Hepatocyte (in vitro differentiated cells): ENCODE measurements around the gene MRGPRF. TPM values are rescaled to one million over a fixed set of nuclear protein-coding genes. Genes with fewer than 3 reads are reported as not detected.

ENCODE experiments used
- DNase-seq: peaks from one replicate; pipeline ENCODE4 v3.0.0-alpha.2; 2016; ENCODE audit warnings: low spot score
- H2AFZ ChIP-seq: fragments of 200-600 bp; sonication (generic); 2 replicates; pipeline ENCODE4 v1.6.0; 2016; ENCODE audit warnings: antibody characterized with exemption, mild to moderate bottlenecking
- H3K27ac ChIP-seq: fragments of 200-600 bp; sonication (generic); 2 replicates; pipeline ENCODE4 v1.5.1; 2016; ENCODE audit warnings: mild to moderate bottlenecking
- H3K27me3 ChIP-seq: fragments of 200-600 bp; sonication (generic); 2 replicates; pipeline ENCODE4 v1.6.1; 2016
- H3K36me3 ChIP-seq: fragments of 200-600 bp; sonication (generic); replicated peaks from 2 replicates; pipeline ENCODE4 v1.5.1; 2016; ENCODE audit warnings: low read depth; ENCODE audit not compliant: insufficient read depth
- H3K4me1 ChIP-seq: fragments of 200-600 bp; sonication (generic); 2 replicates; pipeline ENCODE4 v1.5.1; 2016; ENCODE audit warnings: mild to moderate bottlenecking, moderate library complexity; ENCODE audit not compliant: insufficient read depth
- H3K4me2 ChIP-seq: fragments of 200-600 bp; sonication (generic); 2 replicates; pipeline ENCODE4 v1.6.0; 2016
- H3K4me3 ChIP-seq: fragments of 200-600 bp; sonication (generic); 2 replicates; pipeline ENCODE4 v1.5.1; 2016; ENCODE audit warnings: mild to moderate bottlenecking
- H3K79me2 ChIP-seq: fragments of 200-600 bp; sonication (generic); 2 replicates; pipeline ENCODE4 v1.6.0; 2017; ENCODE audit warnings: mild to moderate bottlenecking
- H3K9me2 ChIP-seq: fragments of 200-600 bp; sonication (generic); replicated peaks from 2 replicates; pipeline ENCODE4 v1.6.0; 2017; ENCODE audit warnings: mild to moderate bottlenecking; ENCODE audit not compliant: insufficient read depth
- H3K9me3 ChIP-seq: fragments of 200-600 bp; sonication (generic); 2 replicates; pipeline ENCODE4 v1.5.1; 2016; ENCODE audit warnings: low read depth, mild to moderate bottlenecking
- H4K20me1 ChIP-seq: fragments of 200-600 bp; sonication (generic); 2 replicates; pipeline ENCODE4 v1.6.0; 2016; ENCODE audit warnings: mild to moderate bottlenecking; ENCODE audit not compliant: insufficient read depth, poor library complexity, severe bottlenecking
- CTCF ChIP-seq: fragments of 200-600 bp; sonication (generic); IDR thresholded peaks from 2 replicates; pipeline ENCODE4 v1.5.1; 2016; ENCODE audit warnings: antibody characterized with exemption, mild to moderate bottlenecking; ENCODE audit not compliant: poor library complexity
- EZH2 ChIP-seq: fragments of 200-600 bp; sonication (generic); IDR thresholded peaks from 2 replicates; pipeline ENCODE4 v1.6.1; 2016; ENCODE audit warnings: antibody characterized with exemption, mild to moderate bottlenecking, borderline replicate concordance
- EZH2phosphoT487 ChIP-seq: fragments of 200-600 bp; sonication (generic); IDR thresholded peaks from one replicate; pipeline ENCODE4 v1.6.1; 2018; ENCODE audit warnings: antibody characterized with exemption, mild to moderate bottlenecking, low read depth, moderate library complexity; ENCODE audit not compliant: unreplicated experiment, severe bottlenecking
- WGBS: methylation state at CpG from one replicate; pipeline ENCODE4 v1.1.6; 2016; ENCODE audit warnings: low lambda C conversion rate; ENCODE audit errors: missing lambda C conversion rate; 5-methylcytosine and 5-hydroxymethylcytosine counted together
- polyA plus RNA-seq: library from polyadenylated mRNA; unstranded; fragments of >200 nt; fragmentation: Nextera tagmentation; extraction: Ambion mirVana; gene quantifications from 2 replicates; pipeline ENCODE4 v1.2.1, GENCODE V29; 2016
- total RNA-seq: library from RNA; depleted of rRNA; stranded (reverse); fragments of >200 nt; gene quantifications from 2 replicates; pipeline ENCODE4 v1.2.3, GENCODE V29; 2014

Gene MRGPRF
- total and polyA plus RNA-seq, 2 experiments from 2014 or later, result 6.5 to 7.5 TPM

- H3K27me3 ChIP-seq, result no peaks in the 10 kb centered on the region
- H3K4me1 ChIP-seq, result peaks cover 20% of the 10 kb centered on the region
- DNase-seq, result no peak
- peaks cover 50% of the 10 kb centered on the region for H3K79me2 ChIP-seq
- peak overlapping the region; percentile 79 for H3K27ac ChIP-seq
- peak overlapping the region; percentile 49 for H3K4me2 ChIP-seq
- H3K9me2 ChIP-seq, result no peaks in the 10 kb centered on the region
- H3K36me3 ChIP-seq, result no peaks in the 10 kb centered on the region
- peaks cover 3% of the 10 kb centered on the region for H4K20me1 ChIP-seq
- no peaks in the 10 kb centered on the region for H3K9me3 ChIP-seq
- no peak overlapping the region for H2AFZ ChIP-seq
- WGBS, result 79% methylated on average over 20 of the region's 22 CpGs
- H3K4me3 ChIP-seq, result no peak overlapping the region
- TF ChIP-seq EZH2 (no peak), CTCF (no peak), EZH2phosphoT487 (no peak)
These were observed 42.8 kb upstream of the MRGPRF start for GRCh38 chr11:69055598-69056516.

GRCh38 chr11:69055212-69055586 lies 42.2 kb upstream of the MRGPRF start:
- Histone ChIP-seq H3K4me2 (peak overlapping the region; percentile 38), H3K4me3 (no peak overlapping the region), H4K20me1 (peaks cover 4% of the 10 kb centered on the region), H3K27ac (peak overlapping the region; percentile 94), H3K9me2 (no peaks in the 10 kb centered on the region), H3K79me2 (peaks cover 57% of the 10 kb centered on the region), H3K9me3 (no peaks in the 10 kb centered on the region), H2AFZ (no peak overlapping the region), H3K36me3 (no peaks in the 10 kb centered on the region), H3K4me1 (peaks cover 22% of the 10 kb centered on the region), H3K27me3 (no peaks in the 10 kb centered on the region)
- WGBS, result 50% methylated on average over 20 of the region's 21 CpGs
- TF ChIP-seq EZH2, result no peak
- peak; percentile 82 for DNase-seq

- no peaks in the 10 kb centered on the region for H3K36me3 ChIP-seq
- no peaks in the 10 kb centered on the region for H3K27me3 ChIP-seq
- 96% methylated on average over 29 of the region's 31 CpGs for WGBS
- no peaks in the 10 kb centered on the region for H3K9me3 ChIP-seq
- peaks cover 63% of the 10 kb centered on the region for H3K79me2 ChIP-seq
- peak overlapping the region; percentile 94 for H3K27ac ChIP-seq
- H3K9me2 ChIP-seq, result no peaks in the 10 kb centered on the region
- peak overlapping the region; percentile 38 for H3K4me2 ChIP-seq
- H2AFZ ChIP-seq, result no peak overlapping the region
- peaks cover 26% of the 10 kb centered on the region for H3K4me1 ChIP-seq
- DNase-seq, result no peak
- no peak overlapping the region for H3K4me3 ChIP-seq
- TF ChIP-seq CTCF (no peak), EZH2phosphoT487 (no peak), EZH2 (no peak)
- peaks cover 7% of the 10 kb centered on the region for H4K20me1 ChIP-seq
These were observed 41.6 kb upstream of the MRGPRF start for GRCh38 chr11:69054397-69055211.
